ENCODE data around the gene CDK14.

Gene CDK14

GRCh38 chr7:91082038-91082437 is 485.9 kb downstream of the CDK14 start:
- DNase-seq, result no peak

GRCh38 chr7:91082852-91083495 is 486.9 kb downstream of the CDK14 start:
- DNase-seq, result no peak

GRCh38 chr7:91083855-91084644 is 487.9 kb downstream of the CDK14 start:
- peak; percentile 50 for DNase-seq

- no peak for DNase-seq
These were observed 489.1 kb downstream of the CDK14 start for GRCh38 chr7:91085175-91085574.

- DNase-seq, result no peak
These were observed 490.1 kb downstream of the CDK14 start for GRCh38 chr7:91086200-91086599.

GRCh38 chr7:91088156-91088555 is 492.0 kb downstream of the CDK14 start:
- DNase-seq, result no peak

- DNase-seq, result no peak
These were observed 492.6 kb downstream of the CDK14 start for GRCh38 chr7:91088691-91089090.

GRCh38 chr7:91089382-91089963 is 493.4 kb downstream of the CDK14 start:
- DNase-seq, result peak; percentile 29

- DNase-seq, result no peak
These were observed 494.6 kb downstream of the CDK14 start for GRCh38 chr7:91090684-91091083.

- DNase-seq, result no peak
These were observed 495.5 kb downstream of the CDK14 start for GRCh38 chr7:91091631-91092030.

- DNase-seq, result no peak
These were observed 497.1 kb downstream of the CDK14 start for GRCh38 chr7:91093181-91093580.

GRCh38 chr7:91098566-91098965 is 502.4 kb downstream of the CDK14 start:
- no peak for DNase-seq

- DNase-seq, result no peak
These were observed 507.2 kb downstream of the CDK14 start for GRCh38 chr7:91103363-91103762.

GRCh38 chr7:91107460-91107859 is 511.3 kb downstream of the CDK14 start:
- no peak for DNase-seq

- DNase-seq, result no peak
These were observed 513.1 kb downstream of the CDK14 start for GRCh38 chr7:91109200-91109599.

GRCh38 chr7:91112902-91113341 is 516.8 kb downstream of the CDK14 start:
- DNase-seq, result peak; percentile 25

GRCh38 chr7:91114232-91114631 is 518.1 kb downstream of the CDK14 start:
- no peak for DNase-seq

- no peak for DNase-seq
These were observed 530.6 kb downstream of the CDK14 start for GRCh38 chr7:91126762-91127161.

GRCh38 chr7:91127325-91127724 is 531.2 kb downstream of the CDK14 start:
- no peak for DNase-seq

GRCh38 chr7:91127959-91128358 is 531.8 kb downstream of the CDK14 start:
- no peak for DNase-seq

- DNase-seq, result no peak
These were observed 532.7 kb downstream of the CDK14 start for GRCh38 chr7:91128683-91129348.

GRCh38 chr7:91135300-91135699 is 539.2 kb downstream of the CDK14 start:
- DNase-seq, result no peak

GRCh38 chr7:91135703-91136430 is 539.7 kb downstream of the CDK14 start:
- DNase-seq, result no peak

All from femur (tissue), 1 donor.